GM12891 (cell line): Measurements from ENCODE around the gene PACSIN2.
A peak's percentile ranks its signal among the peaks of the same experiment; 100 is the strongest.
"Not testable (repeated sequence)": the region's sequence is repeated elsewhere in the genome, so short reads cannot be mapped to it uniquely, and the experiment has no call there.

Experiments
- DNase-seq: peaks from one replicate; pipeline ENCODE4 v3.0.0; 2011; ENCODE audit warnings: low spot score; ENCODE audit not compliant: insufficient read length
- FAIRE-seq: peaks from 2 replicates; lab custom pipeline; 2011; peaks lifted over from hg19 to GRCh38; lab: Jason Lieb, UNC
- PAX5 ChIP-seq: IDR thresholded peaks from 2 replicates; pipeline ENCODE4 v1.6.1; 2011; ENCODE audit warnings: low read length, moderate library complexity, mild to moderate bottlenecking; ENCODE audit not compliant: insufficient read depth, severe bottlenecking
- POLR2A ChIP-seq: IDR thresholded peaks from 2 replicates; pipeline ENCODE4 v1.6.1; 2011; ENCODE audit warnings: low read depth, low read length, control low read depth
- POLR2AphosphoS5 ChIP-seq: IDR thresholded peaks from 2 replicates; pipeline ENCODE4 v1.6.1; 2011; ENCODE audit warnings: low read depth, low read length, control low read depth
- POU2F2 ChIP-seq: IDR thresholded peaks from 2 replicates; pipeline ENCODE4 v1.6.1; 2011; ENCODE audit warnings: low read depth, mild to moderate bottlenecking, control low read depth, low read length, moderate library complexity
- SPI1 ChIP-seq: IDR thresholded peaks from 2 replicates; pipeline ENCODE4 v1.6.1; 2011; ENCODE audit warnings: low read depth, low read length, control low read depth
- TAF1 ChIP-seq: IDR thresholded peaks from 2 replicates; pipeline ENCODE4 v1.6.1; 2011; ENCODE audit warnings: low read depth, low read length, control low read depth

The PACSIN2 gene

GRCh38 chr22:42932197-42932519 is 82.8 kb downstream of the PACSIN2 start:
- no peak for TF ChIP-seq SPI1
- peak; percentile 62; the same call in 1 of the 2 replicates for TF ChIP-seq POLR2A
- no peak for DNase-seq
- peak; percentile 67 for FAIRE-seq

DNA sequence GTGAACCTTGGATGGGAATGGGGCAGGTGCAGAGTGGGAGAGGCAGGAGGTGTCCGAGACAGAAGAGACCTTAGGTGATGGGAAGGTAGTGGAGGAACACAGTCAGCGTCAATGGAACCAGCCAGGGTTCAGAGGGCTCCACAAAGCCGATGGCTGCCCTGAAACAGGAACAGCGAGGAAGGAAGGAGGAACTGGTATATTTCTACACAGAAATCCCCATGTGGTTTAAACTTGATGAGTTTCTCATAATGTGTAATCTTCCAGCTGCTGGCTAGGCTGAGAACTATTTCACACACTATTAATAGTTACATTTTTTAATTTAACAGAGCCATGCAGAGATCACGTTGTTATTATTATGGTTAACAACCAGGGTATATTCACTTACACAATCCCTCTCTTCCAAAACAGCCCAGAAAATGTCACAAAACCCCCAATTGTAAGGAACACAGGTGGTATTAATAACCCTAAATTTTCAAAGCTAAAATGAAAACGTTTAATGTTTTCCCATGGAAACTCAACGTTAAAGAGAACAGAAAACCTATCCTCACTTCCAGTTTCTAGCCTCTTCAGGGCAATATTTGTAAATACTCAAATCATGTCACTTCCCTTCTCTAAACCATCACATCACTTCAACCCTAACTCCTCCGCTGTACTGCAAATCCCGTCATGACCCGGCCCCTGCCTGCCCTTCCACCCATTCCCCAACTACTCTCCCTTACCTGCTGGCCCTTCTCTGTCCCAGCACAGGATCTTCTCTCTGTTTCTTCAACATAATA is 83.3 kb downstream of the PACSIN2 start:
- DNase-seq (no peak), FAIRE-seq (no peak)
- peak; percentile 85; the same call in 1 of the 2 replicates for TF ChIP-seq POLR2AphosphoS5
- no peak; the same call in 1 of the 2 replicates for TF ChIP-seq POLR2A
- TF ChIP-seq SPI1, result peak; percentile 98
- TF ChIP-seq PAX5, result peak; percentile 7
- no peak; the same call in 1 of the 2 replicates for TF ChIP-seq TAF1
- TF ChIP-seq POU2F2, result peak; percentile 62; the same call in 1 of the 2 replicates

DNA sequence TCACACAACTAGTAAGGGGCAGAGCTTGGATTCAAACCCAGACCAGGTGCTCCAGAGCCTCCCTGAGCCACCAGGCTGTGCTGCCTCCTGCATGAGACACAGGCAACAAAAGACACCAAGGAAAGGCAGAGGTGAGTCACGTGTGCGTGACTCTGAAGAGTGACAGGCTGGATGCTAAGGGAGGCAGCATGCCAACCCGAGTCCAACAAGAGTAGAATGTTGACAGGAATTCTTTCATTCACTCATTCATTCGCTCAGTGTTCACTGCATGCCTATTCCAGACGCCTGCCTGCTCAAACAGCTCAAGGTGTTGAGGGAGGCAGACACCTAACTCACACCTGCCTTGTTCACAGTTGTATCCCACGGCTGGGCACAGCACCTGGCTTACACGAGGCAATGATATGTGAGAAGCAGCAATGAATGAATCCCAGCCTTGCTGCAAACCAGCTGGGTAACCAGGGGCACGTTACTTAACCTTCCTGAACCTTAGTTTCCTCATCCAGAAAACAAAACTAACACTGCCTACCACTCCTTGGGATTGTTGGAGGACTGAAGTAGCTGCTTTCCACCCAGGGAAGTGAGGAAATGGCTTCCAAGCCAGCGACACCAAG is 84.0 kb downstream of the PACSIN2 start:
- TF ChIP-seq TAF1, result peak; percentile 28; the same call in 1 of the 2 replicates
- no peak for TF ChIP-seq PAX5

DNA sequence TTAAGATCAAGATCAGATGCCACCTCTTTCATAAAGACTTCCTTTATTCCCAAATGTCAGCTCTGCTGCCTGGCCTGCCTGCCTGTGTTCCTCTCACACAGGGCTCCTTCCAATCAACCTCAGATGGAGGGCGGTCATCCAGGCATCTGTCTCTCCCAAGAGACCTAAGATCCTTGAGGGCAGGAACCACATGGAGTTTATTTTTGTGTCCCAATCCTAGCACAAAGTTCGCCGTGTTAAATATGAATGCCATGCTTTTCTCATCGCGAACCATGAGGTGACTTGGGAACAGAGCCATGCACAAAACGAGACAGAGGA is 85.2 kb downstream of the PACSIN2 start:
- TF ChIP-seq SPI1, result no peak
- TF ChIP-seq TAF1, result no peak
- no peak for TF ChIP-seq PAX5
- no peak for TF ChIP-seq POU2F2
- no peak for TF ChIP-seq POLR2A
- no peak for TF ChIP-seq POLR2AphosphoS5
- DNase-seq (no peak), FAIRE-seq (peak; percentile 83)

More for the DNA sequence above, 84.0 kb downstream of the PACSIN2 start:
- no peak for DNase-seq
- peak; percentile 98 for FAIRE-seq

- TF ChIP-seq TAF1 (no peak), PAX5 (no peak), SPI1 (no peak), POU2F2 (no peak), POLR2A (no peak), POLR2AphosphoS5 (no peak)
- FAIRE-seq, result peak; percentile 91
- DNase-seq, result no peak
These were observed 85.7 kb downstream of the PACSIN2 start for GRCh38 chr22:42928969-42929837.

DNA sequence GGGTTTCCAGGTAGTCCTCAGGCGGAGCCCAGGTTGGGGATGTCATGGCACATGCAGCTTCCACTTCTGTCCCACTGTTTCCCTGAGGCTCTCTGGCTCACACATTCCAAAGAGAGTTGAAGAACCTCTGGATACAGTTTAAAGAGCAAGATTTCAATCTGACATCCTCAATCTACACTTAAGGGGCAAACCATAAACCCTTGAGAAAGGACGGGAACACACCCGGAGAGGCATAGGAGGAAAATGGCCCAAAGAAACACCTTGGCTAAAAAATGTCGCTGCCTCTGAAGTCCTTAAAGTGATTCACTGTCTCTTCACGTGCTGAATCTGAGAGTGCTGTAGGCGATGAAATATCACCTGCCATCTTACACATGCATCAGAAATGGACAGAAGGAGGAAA is 87.0 kb downstream of the PACSIN2 start:
- DNase-seq (no peak), FAIRE-seq (peak; percentile 71)
- TF ChIP-seq POU2F2, result no peak

- FAIRE-seq, result peak; percentile 63
These were observed 88.2 kb downstream of the PACSIN2 start for GRCh38 chr22:42926768-42927167.

DNA sequence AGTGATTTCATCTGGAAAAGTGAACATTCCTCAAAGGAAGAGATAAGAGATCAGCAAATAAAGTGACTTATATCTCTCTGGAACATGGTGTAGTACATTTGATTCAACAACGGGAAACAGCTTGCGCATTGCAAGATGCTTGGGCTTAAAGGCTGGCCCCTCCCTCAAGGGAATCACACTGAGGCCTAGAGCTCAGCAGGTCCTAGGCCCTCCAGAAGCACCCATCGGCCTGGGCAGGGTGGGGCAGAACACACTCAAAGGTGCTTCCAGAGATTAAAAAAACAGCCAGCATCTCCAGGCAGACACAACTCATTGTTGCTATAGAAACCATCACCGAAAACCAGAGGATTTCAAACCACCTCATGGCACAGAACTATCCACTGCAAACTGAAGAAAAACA is 88.8 kb downstream of the PACSIN2 start:
- no peak for TF ChIP-seq PAX5
- no peak for TF ChIP-seq TAF1
- TF ChIP-seq POLR2A, result no peak
- TF ChIP-seq POU2F2, result no peak
- TF ChIP-seq SPI1, result no peak
- no peak for TF ChIP-seq POLR2AphosphoS5
- FAIRE-seq, result peak; percentile 41
- DNase-seq, result no peak

More at GRCh38 chr22:42926768-42927167, 88.2 kb downstream of the PACSIN2 start:
- TF ChIP-seq POU2F2 (no peak), SPI1 (no peak), POLR2AphosphoS5 (no peak), PAX5 (no peak), POLR2A (no peak), TAF1 (no peak)
- no peak for DNase-seq

GRCh38 chr22:42925598-42925997 is 89.4 kb downstream of the PACSIN2 start:
- DNase-seq (no peak), FAIRE-seq (peak; percentile 71)
- TF ChIP-seq PAX5 (no peak), POU2F2 (no peak), POLR2AphosphoS5 (no peak), POLR2A (no peak), SPI1 (no peak), TAF1 (no peak)

DNA sequence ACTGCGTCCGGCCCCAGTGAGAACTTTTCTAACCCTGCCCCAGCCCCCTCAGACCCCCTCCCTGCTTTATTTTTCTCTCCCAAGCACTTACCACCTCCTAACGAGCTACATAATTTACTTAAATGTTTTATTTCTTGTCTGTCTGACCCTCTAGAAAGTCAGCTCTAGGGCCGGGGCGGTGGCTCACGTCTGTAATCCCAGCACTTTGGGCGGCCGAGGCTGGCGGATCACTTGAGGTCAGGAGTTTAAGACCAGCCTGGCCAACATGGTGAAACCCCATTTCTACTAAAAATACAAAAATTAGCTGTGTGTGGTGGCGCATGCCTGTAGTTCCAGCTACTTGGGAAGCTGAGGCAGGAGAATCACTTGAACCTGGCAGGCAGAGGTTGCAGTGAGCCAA is 89.9 kb downstream of the PACSIN2 start:
- FAIRE-seq, DNase-seq: not testable (repeated sequence)

DNA sequence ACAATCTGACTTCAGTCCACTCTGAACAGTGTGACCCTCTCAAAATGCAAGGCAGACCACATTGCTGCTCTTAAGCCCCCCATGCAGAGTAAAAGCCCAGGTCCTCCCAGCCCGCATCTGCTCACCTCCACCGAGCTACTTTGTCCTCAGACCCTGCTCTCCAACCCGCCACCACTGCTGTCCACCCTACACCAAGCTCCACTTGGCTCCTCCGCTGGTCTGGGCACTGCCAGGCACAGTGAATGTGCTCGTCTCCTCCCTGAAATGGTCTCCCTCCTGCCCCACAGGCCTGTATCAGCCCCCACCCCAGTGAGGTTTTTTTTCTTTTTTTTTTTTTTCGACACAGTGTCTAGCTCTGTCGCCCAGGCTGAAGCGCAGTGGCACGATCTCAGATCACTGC is 90.5 kb downstream of the PACSIN2 start:
- no peak for TF ChIP-seq POU2F2
- TF ChIP-seq POLR2A, result no peak
- TF ChIP-seq SPI1, result no peak
- TF ChIP-seq TAF1, result no peak
- no peak for TF ChIP-seq POLR2AphosphoS5
- TF ChIP-seq PAX5, result no peak
- DNase-seq (no peak), FAIRE-seq (no peak)
